Measurements from ENCODE around the gene ZSCAN16.

Gene ZSCAN16

DNA sequence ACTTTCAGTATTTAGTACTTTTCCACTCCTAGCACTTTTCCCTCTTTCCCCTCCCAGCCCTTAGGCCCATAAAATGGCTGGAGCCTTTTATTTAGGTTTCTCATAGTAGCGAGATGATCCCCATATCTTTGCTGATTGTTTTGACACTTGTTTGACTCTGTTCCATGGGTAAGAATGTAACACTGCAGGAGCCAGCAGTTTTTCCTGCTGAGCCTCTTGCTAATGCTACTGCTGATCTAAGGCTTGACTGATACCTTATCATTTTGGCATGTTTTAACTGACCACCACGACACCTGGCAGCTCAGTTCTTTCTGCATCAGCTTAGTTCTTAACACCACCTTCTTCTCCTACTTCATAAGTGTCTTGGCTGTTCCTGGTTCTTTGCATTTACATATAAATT, 46.9 kb downstream of the ZSCAN16 start:
- DNase-seq: no peak

DNA sequence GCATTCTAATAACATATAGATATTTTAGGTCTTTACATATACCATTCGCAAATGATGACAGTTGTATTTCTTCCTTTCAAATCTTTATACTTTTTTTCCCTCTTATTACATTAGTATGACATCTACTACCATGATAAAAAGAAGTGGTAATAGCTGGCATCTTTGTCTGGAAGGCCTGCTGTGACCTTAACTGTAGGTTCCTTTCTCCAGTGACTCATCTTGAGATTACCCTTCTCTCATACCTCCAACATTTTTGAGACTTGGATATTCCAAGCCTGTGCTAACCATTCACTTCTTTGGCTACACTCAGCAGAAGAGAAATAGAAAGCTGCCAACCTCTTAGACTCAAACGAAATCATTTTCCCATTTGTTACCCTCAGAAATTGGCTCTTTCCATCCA, 47.6 kb downstream of the ZSCAN16 start:
- no peak for DNase-seq

DNA sequence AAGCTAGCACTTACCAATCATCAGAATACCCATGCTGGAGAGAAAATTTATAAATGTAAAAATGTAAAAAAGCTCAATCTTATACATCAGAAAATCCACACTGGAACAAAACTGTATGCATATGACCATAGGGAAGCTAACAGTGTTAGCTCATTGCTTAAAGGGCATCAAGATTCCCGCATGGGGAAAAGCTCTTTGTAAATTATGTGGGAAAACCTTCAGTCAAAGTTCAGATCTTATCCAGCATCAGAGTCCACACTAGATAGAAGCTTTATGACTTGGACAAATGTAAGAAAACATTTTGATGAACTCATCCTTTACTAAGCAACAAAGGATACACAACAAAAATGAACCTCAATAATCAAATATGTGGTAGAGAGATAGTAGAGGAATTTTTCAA, 52.0 kb downstream of the ZSCAN16 start:
- DNase-seq: no peak
